ENCODE results near the gene CEBPA.
"Not testable (repeated sequence)": the region's sequence is repeated elsewhere in the genome, so short reads cannot be mapped to it uniquely, and the experiment has no call there.

The CEBPA gene

GRCh38 chr19:33295621-33296487, 6.5 kb downstream of the CEBPA start:
- no peak for TF ChIP-seq CTBP1 (IDR thresholded peaks at IDR 0.05; ENCODE audit: borderline replicate concordance)
- TF ChIP-seq NFRKB (IDR thresholded peaks at IDR 0.05) = no peak
- no peak for TF ChIP-seq ZNF384 (IDR thresholded peaks at IDR 0.05)
- TF ChIP-seq L3MBTL2 (conservative IDR thresholded peaks at IDR 0.05) = no peak
- TF ChIP-seq FOXM1 (IDR thresholded peaks at IDR 0.05; ENCODE audit: borderline replicate concordance) = no peak
- no peak for TF ChIP-seq HDGF (IDR thresholded peaks at IDR 0.05; ENCODE audit: borderline replicate concordance)
- TF ChIP-seq ELF4 (IDR thresholded peaks at IDR 0.05) = no peak
- no peak for TF ChIP-seq ARNT (IDR thresholded peaks at IDR 0.05)
- TF ChIP-seq LEF1 (IDR thresholded peaks at IDR 0.05; ENCODE audit: borderline replicate concordance) = no peak
- no peak for TF ChIP-seq SP1 (IDR thresholded peaks at IDR 0.05)
- TF ChIP-seq PKNOX1 (IDR thresholded peaks at IDR 0.05) = no peak
- TF ChIP-seq SUZ12 (IDR thresholded peaks at IDR 0.05) = no peak
- no peak for TF ChIP-seq BHLHE40 (IDR thresholded peaks at IDR 0.05; ENCODE audit: borderline replicate concordance)
- TF ChIP-seq FOXA1 (IDR thresholded peaks at IDR 0.05) = no peak
- no peak for TF ChIP-seq FOXK2 (IDR thresholded peaks at IDR 0.05)
- TF ChIP-seq TARDBP (IDR thresholded peaks at IDR 0.05) = no peak
- ChIA-PET POLR2A (interaction anchor here (2.9 kb wide), 1 partner anchor 78 kb away, joined by 12 read pairs; the partner anchor contains the start of gene CEBPG), CTCF (no interaction called here)
- DNase-seq (ENCODE audit: extremely low spot score) = no peak

GRCh38 chr19:33295046-33295445, 7.3 kb downstream of the CEBPA start:
- CTCF ChIA-PET; POLR2A ChIA-PET; DNase-seq (ENCODE audit: extremely low spot score): not testable (repeated sequence)

GRCh38 chr19:33294058-33294798, 8.1 kb downstream of the CEBPA start:
- POLR2A ChIA-PET = interaction anchor here (0.9 kb wide), 1 partner anchor 8 kb away, joined by 3 read pairs; the partner anchor contains the start of gene CEBPA
- TF ChIP-seq LEF1 (IDR thresholded peaks at IDR 0.05; ENCODE audit: borderline replicate concordance) (no peak), ZNF384 (IDR thresholded peaks at IDR 0.05) (no peak), HDGF (IDR thresholded peaks at IDR 0.05; ENCODE audit: borderline replicate concordance) (no peak), FOXK2 (IDR thresholded peaks at IDR 0.05) (no peak), ELF4 (IDR thresholded peaks at IDR 0.05) (no peak), BHLHE40 (IDR thresholded peaks at IDR 0.05; ENCODE audit: borderline replicate concordance) (no peak), PKNOX1 (IDR thresholded peaks at IDR 0.05) (no peak)
- DNase-seq (ENCODE audit: extremely low spot score) = no peak
- CTCF ChIA-PET = no interaction called here

GRCh38 chr19:33293255-33294057, 8.9 kb downstream of the CEBPA start:
- CTCF ChIA-PET = no interaction called here
- peak; percentile 64 for DNase-seq (ENCODE audit: extremely low spot score)
- TF ChIP-seq HDGF (IDR thresholded peaks at IDR 0.05; ENCODE audit: borderline replicate concordance) (no peak), FOXA1 (IDR thresholded peaks at IDR 0.05) (peak; percentile 82), TARDBP (IDR thresholded peaks at IDR 0.05) (no peak), FOXK2 (IDR thresholded peaks at IDR 0.05) (no peak), PKNOX1 (IDR thresholded peaks at IDR 0.05) (peak; percentile 88), LEF1 (IDR thresholded peaks at IDR 0.05; ENCODE audit: borderline replicate concordance) (no peak), SP1 (IDR thresholded peaks at IDR 0.05) (no peak), ARNT (IDR thresholded peaks at IDR 0.05) (0 out of 2 replicates have a peak, but pooled peaks have one; percentile 3), L3MBTL2 (conservative IDR thresholded peaks at IDR 0.05) (no peak; the same call in 1 of the 2 replicates), CTBP1 (IDR thresholded peaks at IDR 0.05; ENCODE audit: borderline replicate concordance) (peak; percentile 81; the same call in 1 of the 2 replicates)
- POLR2A ChIA-PET = interaction anchor here (0.9 to 2.4 kb wide), 2 partner anchors 9 to 80 kb away, joined by 3 to 7 read pairs; partner anchors contain the start of genes CEBPA and CEBPG

- CTCF ChIA-PET = interaction anchor here (0.5 kb wide), 1 partner anchor 93 kb away, joined by 3 read pairs; no protein-coding TSS in a partner anchor
- peak; percentile 35 for DNase-seq (ENCODE audit: extremely low spot score)
- POLR2A ChIA-PET = interaction anchor here (1.7 to 2.4 kb wide), 2 partner anchors 10 to 81 kb away, joined by 7 read pairs; partner anchors contain the start of genes CEBPA and CEBPG
- TF ChIP-seq L3MBTL2 (conservative IDR thresholded peaks at IDR 0.05) (no peak), NFRKB (IDR thresholded peaks at IDR 0.05) (no peak), FOXK2 (IDR thresholded peaks at IDR 0.05) (no peak), LEF1 (IDR thresholded peaks at IDR 0.05; ENCODE audit: borderline replicate concordance) (no peak), TARDBP (IDR thresholded peaks at IDR 0.05) (no peak), ZNF384 (IDR thresholded peaks at IDR 0.05) (no peak), SP1 (IDR thresholded peaks at IDR 0.05) (no peak), CTBP1 (IDR thresholded peaks at IDR 0.05; ENCODE audit: borderline replicate concordance) (no peak), HDGF (IDR thresholded peaks at IDR 0.05; ENCODE audit: borderline replicate concordance) (no peak), ARNT (IDR thresholded peaks at IDR 0.05) (no peak), PKNOX1 (IDR thresholded peaks at IDR 0.05) (no peak), FOXA1 (IDR thresholded peaks at IDR 0.05) (no peak), FOXM1 (IDR thresholded peaks at IDR 0.05; ENCODE audit: borderline replicate concordance) (no peak), SUZ12 (IDR thresholded peaks at IDR 0.05) (no peak), ELF4 (IDR thresholded peaks at IDR 0.05) (no peak)
These were observed 9.6 kb downstream of the CEBPA start for GRCh38 chr19:33292595-33293254.
